ENCODE data around the gene C10orf88.

Gene C10orf88, protein sequence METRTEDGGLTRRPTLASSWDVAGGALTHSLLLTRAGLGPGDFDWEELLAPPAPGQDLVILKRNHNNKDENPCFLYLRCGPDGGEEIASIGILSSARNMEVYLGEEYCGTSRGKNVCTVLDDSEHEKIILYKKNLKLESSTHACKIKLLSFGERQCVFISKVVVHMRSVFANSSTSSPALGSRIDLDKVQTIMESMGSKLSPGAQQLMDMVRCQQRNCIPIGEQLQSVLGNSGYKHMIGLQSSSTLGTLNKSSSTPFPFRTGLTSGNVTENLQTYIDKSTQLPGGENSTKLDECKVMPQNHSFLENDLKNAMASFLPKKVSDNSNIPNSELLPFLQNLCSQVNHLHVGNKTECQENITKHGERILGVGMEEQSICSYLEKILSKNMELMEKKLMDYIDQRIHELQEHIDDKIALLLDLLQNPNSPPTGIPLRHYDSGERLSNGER

GRCh38 chr10:122953902-122954730 is at the start of gene C10orf88:
C10orf88 (minus strand) TSS chr10:122954227; CDS start chr10:122954178, 49 bp downstream.
- DNase-seq: peak; percentile 82

DNA sequence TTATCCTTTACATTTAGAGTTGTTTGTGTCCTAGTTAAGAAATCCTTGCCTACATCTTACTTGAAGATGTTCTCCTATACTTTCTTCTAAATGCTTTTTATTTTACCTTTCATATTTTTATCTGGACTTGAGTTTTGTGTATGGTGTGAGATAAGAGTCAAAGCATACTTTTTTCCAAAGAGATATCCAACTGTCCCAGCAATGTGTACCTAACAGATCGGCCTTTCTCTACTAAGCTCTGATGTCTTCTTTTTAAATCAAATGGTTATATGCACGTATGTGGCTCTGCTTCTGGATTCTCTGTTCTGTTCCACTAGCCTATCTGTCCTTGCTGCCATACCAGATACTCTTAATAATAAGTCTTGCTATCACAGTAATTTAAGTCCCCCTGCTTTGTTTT is 47.3 kb upstream of the C10orf88 start:
- DNase-seq: no peak

DNA sequence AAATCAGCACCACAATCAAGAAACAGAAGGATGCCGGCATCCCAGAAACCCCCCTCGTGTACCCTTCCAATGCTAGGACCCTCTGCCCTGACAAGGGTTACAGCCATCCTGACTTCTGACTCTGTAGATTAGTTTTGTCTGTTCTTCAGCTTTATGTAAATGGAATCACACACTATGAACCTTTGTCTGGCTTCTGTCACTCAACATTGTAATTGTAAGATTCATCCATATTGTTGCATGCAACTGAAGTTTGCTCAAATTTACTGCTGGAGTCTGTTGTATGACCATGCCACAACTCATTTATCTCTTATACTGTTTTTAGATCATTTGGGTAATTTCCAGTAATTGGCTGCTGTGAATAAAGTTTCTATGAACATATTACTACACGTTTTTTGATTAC is 46.1 kb upstream of the C10orf88 start:
- no peak for DNase-seq

DNA sequence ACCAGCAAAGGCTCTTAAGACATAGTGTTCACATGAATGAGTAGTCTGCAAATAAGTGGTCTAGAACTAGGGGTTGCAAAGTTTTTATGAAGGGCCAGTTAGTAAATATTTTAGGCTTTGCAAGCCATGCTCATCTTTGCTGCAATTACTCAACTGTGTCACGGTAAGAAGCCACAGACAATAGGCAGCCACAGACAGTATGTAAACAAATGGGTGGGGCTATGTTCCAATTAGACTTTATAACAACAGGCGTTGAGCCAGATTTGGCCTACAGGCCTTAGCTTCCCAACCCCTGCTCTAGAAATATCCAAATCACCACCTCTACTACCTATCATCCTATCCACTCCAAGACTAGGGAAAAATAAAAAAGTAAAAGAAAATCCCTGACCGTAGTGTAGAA is 45.3 kb upstream of the C10orf88 start:
- no peak for DNase-seq

GRCh38 chr10:122998934-122999333 is 44.9 kb upstream of the C10orf88 start:
- no peak for DNase-seq

- DNase-seq: no peak
These were observed 44.4 kb upstream of the C10orf88 start for GRCh38 chr10:122998360-122998917.

- DNase-seq: no peak
These were observed 43.8 kb upstream of the C10orf88 start for GRCh38 chr10:122997864-122998263.

DNA sequence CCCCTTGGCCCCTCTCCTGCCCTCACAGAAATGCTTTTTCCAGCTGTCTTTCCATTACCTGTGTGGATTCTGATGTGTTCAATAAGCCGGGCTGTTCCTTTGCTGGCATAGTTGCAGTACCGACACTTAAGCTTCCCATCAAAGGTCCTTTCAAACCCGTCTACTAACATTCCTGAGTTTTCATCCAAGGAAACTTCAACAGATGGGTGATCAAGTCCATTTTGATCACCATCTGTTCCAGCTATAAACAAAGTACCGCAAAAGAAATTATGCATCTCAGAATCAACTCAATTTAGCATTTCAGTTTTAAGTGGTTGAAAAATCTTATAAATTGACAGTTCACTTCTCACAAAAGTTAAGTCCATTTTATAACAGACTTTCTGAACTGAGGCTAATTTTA is 41.9 kb upstream of the C10orf88 start:
- no peak for DNase-seq

- no peak for DNase-seq
These were observed 39.8 kb upstream of the C10orf88 start for GRCh38 chr10:122993797-122994336.

GRCh38 chr10:122992031-122992585 is 38.1 kb upstream of the C10orf88 start:
- no peak for DNase-seq

DNA sequence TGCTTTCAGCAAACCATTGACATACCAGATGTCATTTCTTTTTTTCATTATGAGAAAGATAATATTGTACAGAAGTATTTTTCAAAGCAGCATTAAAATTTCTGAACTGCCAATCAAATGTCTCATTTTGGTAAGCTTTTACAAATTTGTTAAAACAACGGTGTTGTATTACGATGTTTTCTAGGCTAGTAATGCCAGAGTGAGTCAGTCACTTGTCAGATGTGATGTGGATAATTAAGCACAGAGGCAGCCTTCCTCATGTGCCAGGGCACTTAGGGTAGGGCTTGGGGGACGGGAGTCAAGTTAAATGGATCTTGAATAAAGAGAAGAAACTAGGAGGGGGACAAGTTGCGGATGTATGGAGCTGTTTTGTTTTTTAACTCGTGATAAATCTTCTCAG is 36.3 kb upstream of the C10orf88 start:
- DNase-seq: no peak

GRCh38 chr10:122988501-122988900 is 34.5 kb upstream of the C10orf88 start:
- DNase-seq: no peak

DNA sequence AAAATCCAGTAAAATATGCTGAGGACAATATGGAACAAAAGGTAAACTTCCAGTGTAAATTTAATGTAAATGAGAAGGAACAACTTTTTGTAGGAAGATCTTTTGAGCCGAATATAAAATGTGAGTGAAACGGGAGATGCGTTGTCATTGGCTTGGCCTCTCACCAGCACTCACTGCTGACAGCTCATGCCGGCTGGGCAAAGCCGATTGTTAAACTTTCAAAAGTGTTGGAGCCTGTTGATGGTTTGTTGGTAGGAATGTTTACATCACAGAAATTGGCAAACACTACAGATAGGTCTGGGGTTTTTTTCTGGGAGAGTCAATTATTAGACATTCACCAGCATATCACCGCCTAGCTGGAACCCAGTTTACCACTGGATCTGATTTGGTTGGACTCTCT is 32.3 kb upstream of the C10orf88 start:
- no peak for DNase-seq

DNA sequence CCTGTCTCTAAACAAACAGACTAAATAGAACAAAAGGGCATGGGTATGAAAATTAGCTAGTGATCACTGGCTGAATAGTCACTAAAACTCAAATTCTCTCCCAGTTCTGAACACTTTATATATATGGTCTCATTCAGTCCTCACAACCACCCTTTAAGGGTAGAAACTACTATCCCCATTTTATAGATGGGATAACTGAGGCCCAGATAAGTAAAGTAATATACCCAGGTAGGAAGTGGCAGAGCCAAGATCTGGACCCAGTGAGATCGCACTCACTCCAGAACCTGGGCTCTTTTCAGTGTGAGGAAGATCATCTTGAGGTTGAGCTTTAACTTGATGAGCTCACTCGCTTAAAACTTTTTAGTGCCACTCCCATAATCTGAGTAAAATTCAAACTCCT is 30.7 kb upstream of the C10orf88 start:
- no peak for DNase-seq

GRCh38 chr10:122983898-122984297 is 29.9 kb upstream of the C10orf88 start:
- DNase-seq: no peak

DNA sequence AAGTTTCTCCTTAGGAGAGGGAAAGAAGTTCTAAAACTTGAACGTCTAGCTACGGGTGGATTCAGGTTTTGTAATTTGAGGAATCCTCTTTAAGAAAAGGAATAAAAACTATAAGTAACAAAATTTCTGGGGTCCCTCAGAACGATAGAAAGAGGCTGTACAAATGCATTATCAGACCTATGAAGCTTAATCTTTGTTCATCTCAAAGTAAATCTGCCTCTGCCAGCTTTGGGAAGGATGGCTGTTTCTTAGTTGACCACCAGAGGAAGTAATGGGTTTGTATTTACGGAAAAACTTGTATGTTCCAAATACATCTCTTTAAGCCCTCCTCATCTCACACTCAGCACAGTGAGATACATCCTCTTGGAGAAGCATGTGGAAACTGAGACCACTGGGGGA is 27.0 kb upstream of the C10orf88 start:
- no peak for DNase-seq

GRCh38 chr10:122980209-122981065 is 26.4 kb upstream of the C10orf88 start, which contains the start of gene PSTK:
PSTK (plus strand) TSS chr10:122980401; CDS start chr10:122980480, 79 bp downstream.
- DNase-seq: peak; percentile 67

DNA sequence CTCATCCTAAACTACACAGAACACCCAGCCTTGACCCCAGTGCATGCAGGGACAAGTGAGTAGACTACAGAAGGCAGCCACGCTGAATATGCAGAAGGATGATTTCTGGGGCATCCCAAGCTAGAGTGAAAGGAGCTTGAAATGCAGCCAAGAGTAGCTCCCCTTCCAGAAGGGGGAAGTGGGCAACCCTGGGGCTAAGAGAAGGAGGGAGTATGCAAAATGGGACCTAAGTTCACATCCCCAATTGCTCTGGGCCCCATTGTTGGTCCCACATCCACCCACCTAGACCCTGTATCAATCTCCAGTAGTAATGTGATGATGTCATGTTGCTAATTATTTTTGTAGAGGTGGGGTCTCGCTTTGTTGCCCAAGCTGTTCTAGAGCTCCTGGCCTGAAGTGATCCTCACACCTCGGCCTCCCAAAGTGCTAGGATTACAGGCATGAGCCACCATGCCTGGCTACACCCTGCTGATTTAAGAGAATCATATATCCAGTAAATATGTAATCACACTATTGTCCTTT is 20.6 kb upstream of the C10orf88 start:
- DNase-seq: no peak

GRCh38 chr10:122974023-122974422 is 20.0 kb upstream of the C10orf88 start:
- no peak for DNase-seq

GRCh38 chr10:122968698-122969097 is 14.7 kb upstream of the C10orf88 start:
- no peak for DNase-seq

GRCh38 chr10:122966879-122967278 is 12.9 kb upstream of the C10orf88 start:
- DNase-seq: no peak

- no peak for DNase-seq
These were observed 8.4 kb upstream of the C10orf88 start for GRCh38 chr10:122962405-122962804.

All from NCI-H2171 (cell line).